ENCODE measurements around the gene CCL5.

- TF ChIP-seq EZH2 (IDR thresholded peaks at IDR 0.05; ENCODE audit: insufficient read depth, poor library complexity, severe bottlenecking) (no peak), EZH2phosphoT487 (IDR thresholded peaks at IDR 0.05; ENCODE audit: insufficient read depth, low read depth) (no peak)
Measured at GRCh38 chr17:35894206-35894605, 14.0 kb upstream of the CCL5 start.

Data from GM23248 (cell line).